Vagina (tissue), 2 donors: Measurements from ENCODE around the gene RNF34. TPM values are rescaled to one million over a fixed set of nuclear protein-coding genes. Genes with fewer than 3 reads are reported as not detected.

Experiments used
- DNase-seq, 2 donors: peaks; one replicate each; pipeline ENCODE4 v3.0.0-alpha.2; 2017; ENCODE audit errors: extremely low spot score in 2 of 2
- H3K27ac ChIP-seq: fragments of 200-600 bp; sonication (generic); one replicate; pipeline ENCODE4 v1.5.1; 2019
- H3K27me3 ChIP-seq: fragments of 200-600 bp; sonication (generic); one replicate; pipeline ENCODE4 v1.5.1; 2019
- H3K36me3 ChIP-seq, 2 donors: fragments of 200-600 bp; sonication (generic); one replicate each; pipeline ENCODE4 v1.5.1; 2017 to 2019
- H3K4me1 ChIP-seq: fragments of 200-600 bp; sonication (generic); one replicate; pipeline ENCODE4 v1.5.1; 2019
- H3K4me3 ChIP-seq, 2 donors: fragments of 200-600 bp; sonication (generic); 1 replicate in 1 of 2; 2 replicates in 1 of 2; pipeline ENCODE4 v1.5.1; 2016 to 2019
- H3K9me3 ChIP-seq: fragments of 200-600 bp; sonication (generic); one replicate; pipeline ENCODE4 v1.5.1; 2019
- POLR2A ChIP-seq, 2 donors: fragments of 450-650 bp; IDR thresholded peaks; one replicate each; pipeline ENCODE4 v1.6.1; 2017; ENCODE audit warnings: antibody characterized with exemption in 2 of 2, mild to moderate bottlenecking in 2 of 2, moderate library complexity in 2 of 2
- POLR2AphosphoS5 ChIP-seq, 2 donors: sonication (generic); formaldehyde crosslinking; IDR thresholded peaks; one replicate each; pipeline ENCODE4 v1.9.0; 2017; ENCODE audit warnings: antibody characterized with exemption in 2 of 2, mild to moderate bottlenecking in 2 of 2, low read depth in 1 of 2; ENCODE audit not compliant: insufficient read depth in 1 of 2
- intact Hi-C: fragments of 100-400 bp; cut with DNase I; formaldehyde crosslinking; loops from one replicate; pipeline ENCODE4 v1.15.1; 2023
- total RNA-seq: library from RNA; depleted of rRNA; stranded (reverse); fragments of >200 nt; gene quantifications from one replicate; pipeline ENCODE4 v1.2.3, GENCODE V29; 2016
- TF ChIP-seq, protein P1 (sequence below), 3 experiments: fragments of 450-650 bp in 2 of 3; fragments of 200-600 bp in 1 of 3; sonication (generic) in 1 of 3; IDR thresholded peaks; one replicate each; pipeline ENCODE4 v1.5.1; 2017 to 2019; ENCODE audit warnings: antibody characterized with exemption in 3 of 3, mild to moderate bottlenecking in 2 of 3, moderate library complexity in 2 of 3

Gene RNF34
- total RNA-seq, 1 donor from 2014 or later, result 30.2 TPM

DNA sequence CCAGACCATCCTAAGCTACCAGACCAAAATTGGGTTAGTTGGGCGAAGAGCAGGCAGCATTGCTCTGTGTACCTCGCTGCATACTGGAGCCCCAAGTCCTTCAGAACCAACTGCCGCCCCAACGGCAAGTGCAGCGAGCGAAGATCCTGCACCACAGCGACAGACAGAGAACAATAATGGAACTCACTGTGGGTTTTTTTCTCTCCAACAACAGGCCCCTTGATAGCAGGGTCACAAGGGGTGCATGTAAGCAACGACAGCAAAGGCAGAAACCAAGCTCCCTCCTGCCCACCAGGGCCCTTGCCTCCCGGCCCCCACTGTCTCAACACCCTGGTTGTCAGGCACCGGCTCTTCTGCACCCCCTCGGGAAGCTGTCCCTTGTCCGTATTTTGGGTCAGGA is 39.0 kb downstream of the RNF34 start:
- TF ChIP-seq, protein P1, sequence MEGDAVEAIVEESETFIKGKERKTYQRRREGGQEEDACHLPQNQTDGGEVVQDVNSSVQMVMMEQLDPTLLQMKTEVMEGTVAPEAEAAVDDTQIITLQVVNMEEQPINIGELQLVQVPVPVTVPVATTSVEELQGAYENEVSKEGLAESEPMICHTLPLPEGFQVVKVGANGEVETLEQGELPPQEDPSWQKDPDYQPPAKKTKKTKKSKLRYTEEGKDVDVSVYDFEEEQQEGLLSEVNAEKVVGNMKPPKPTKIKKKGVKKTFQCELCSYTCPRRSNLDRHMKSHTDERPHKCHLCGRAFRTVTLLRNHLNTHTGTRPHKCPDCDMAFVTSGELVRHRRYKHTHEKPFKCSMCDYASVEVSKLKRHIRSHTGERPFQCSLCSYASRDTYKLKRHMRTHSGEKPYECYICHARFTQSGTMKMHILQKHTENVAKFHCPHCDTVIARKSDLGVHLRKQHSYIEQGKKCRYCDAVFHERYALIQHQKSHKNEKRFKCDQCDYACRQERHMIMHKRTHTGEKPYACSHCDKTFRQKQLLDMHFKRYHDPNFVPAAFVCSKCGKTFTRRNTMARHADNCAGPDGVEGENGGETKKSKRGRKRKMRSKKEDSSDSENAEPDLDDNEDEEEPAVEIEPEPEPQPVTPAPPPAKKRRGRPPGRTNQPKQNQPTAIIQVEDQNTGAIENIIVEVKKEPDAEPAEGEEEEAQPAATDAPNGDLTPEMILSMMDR (IDR thresholded peaks at IDR 0.05), result no peak
- Histone ChIP-seq H3K27ac (no peak overlapping the region), H3K36me3 (peaks cover 0 to 56% of the 10 kb centered on the region in 2 donors)

DNA sequence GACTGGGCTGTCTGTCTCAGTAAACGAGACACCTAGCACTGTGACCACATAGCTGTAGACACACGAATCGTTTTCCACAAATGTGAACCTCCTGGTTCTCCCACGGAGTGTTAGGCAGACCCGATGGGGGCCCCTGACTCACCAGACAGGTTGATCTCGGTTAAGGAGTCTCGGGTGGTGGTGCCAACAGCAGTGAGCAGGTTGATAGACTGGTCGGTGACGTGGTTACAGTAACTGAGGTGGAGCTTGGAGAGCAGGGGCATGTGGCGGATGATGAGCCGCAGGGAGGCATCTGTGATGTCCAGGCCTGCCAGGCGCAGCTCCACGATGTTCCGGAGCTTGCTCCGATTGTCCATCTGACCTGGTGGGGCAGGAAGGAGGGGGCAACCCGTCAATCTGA is 39.8 kb downstream of the RNF34 start:
- Histone ChIP-seq H3K27me3 (no peaks in the 10 kb centered on the region), H3K9me3 (no peaks in the 10 kb centered on the region), H3K4me3 (no peak overlapping the region), H3K36me3 (peaks cover 0 to 50% of the 10 kb centered on the region in 2 donors), H3K27ac (no peak overlapping the region), H3K4me1 (peaks cover 13% of the 10 kb centered on the region)
- no peak for DNase-seq
- TF ChIP-seq POLR2A (IDR thresholded peaks at IDR 0.05) (no peak), POLR2AphosphoS5 (IDR thresholded peaks at IDR 0.05; ENCODE audit: insufficient read depth in 1 of 2, low read depth in 1 of 2) (no peak)
- TF ChIP-seq, protein P1 (IDR thresholded peaks at IDR 0.05), result no peak
- intact Hi-C loops, result loop anchor here (5.0 kb wide), 1 partner anchor 107 kb away; no protein-coding TSS in a partner anchor

More for the DNA sequence above, 39.0 kb downstream of the RNF34 start:
- intact Hi-C loops, result no loop called here
- H3K9me3 ChIP-seq, result no peaks in the 10 kb centered on the region
- no peak overlapping the region for H3K4me3 ChIP-seq
- H3K27me3 ChIP-seq, result no peaks in the 10 kb centered on the region
- H3K4me1 ChIP-seq, result peaks cover 11% of the 10 kb centered on the region
- DNase-seq, result no peak

DNA sequence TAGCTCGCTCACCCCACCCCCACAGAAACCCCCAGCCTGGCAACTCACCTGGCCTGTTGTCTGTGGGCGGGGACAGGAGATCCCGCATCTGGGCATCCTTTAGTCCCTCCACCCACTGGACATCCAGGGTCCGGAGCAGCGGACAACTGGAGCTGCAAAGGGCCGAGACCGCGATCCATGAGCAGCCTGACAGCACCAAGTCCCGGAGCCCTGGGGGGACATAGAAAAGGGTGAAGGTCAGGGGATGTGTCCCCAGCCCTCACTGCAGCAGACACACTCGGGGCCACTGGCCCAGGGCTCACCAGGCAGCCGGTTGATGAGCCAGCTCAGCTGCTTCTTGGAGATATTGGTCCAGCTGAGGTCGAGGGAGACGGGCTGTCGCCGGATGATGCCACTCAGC is 40.9 kb downstream of the RNF34 start:
- no peaks in the 10 kb centered on the region for H3K9me3 ChIP-seq
- peaks cover 13% of the 10 kb centered on the region for H3K4me1 ChIP-seq
- intact Hi-C loops, result loop anchor here (5.0 kb wide), 1 partner anchor 108 kb away; no protein-coding TSS in a partner anchor
- TF ChIP-seq, protein P1 (IDR thresholded peaks at IDR 0.05), result no peak
- no peak for TF ChIP-seq POLR2AphosphoS5 (IDR thresholded peaks at IDR 0.05; ENCODE audit: insufficient read depth in 1 of 2, low read depth in 1 of 2)
- no peak for TF ChIP-seq POLR2A (IDR thresholded peaks at IDR 0.05)
- no peak overlapping the region for H3K4me3 ChIP-seq
- H3K27me3 ChIP-seq, result no peaks in the 10 kb centered on the region
- no peak overlapping the region for H3K27ac ChIP-seq
- H3K36me3 ChIP-seq, result peaks cover 0 to 44% of the 10 kb centered on the region in 2 donors
- no peak for DNase-seq

DNA sequence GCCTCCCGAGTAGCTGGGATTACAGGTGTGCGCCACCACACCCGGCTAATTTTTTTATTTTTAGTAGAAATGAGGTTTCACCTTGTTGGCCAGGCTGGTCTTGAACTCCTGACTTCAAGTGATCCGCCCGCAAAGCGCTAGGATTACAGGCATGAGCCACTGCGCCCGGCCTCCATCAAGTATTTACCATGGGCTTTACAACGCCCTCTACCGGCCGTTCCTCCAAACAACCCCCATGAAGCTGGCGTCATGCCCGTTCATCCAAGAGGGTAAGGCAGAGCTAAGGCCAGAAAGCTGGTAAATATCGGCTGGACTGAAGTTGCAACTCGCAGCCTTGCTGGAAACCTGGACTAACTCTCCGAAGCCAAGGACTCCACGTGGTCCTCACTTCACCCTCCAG is 41.6 kb downstream of the RNF34 start:
- no peak overlapping the region for H3K4me3 ChIP-seq
- H3K36me3 ChIP-seq, result peaks cover 0 to 43% of the 10 kb centered on the region in 2 donors
- no peaks in the 10 kb centered on the region for H3K27me3 ChIP-seq
- H3K27ac ChIP-seq, result no peak overlapping the region
- DNase-seq, result no peak
- intact Hi-C loops, result loop anchor here (5.0 kb wide), 1 partner anchor 109 kb away; no protein-coding TSS in a partner anchor
- H3K9me3 ChIP-seq, result no peaks in the 10 kb centered on the region
- TF ChIP-seq POLR2AphosphoS5 (IDR thresholded peaks at IDR 0.05; ENCODE audit: insufficient read depth in 1 of 2, low read depth in 1 of 2), result no peak
- TF ChIP-seq, protein P1 (IDR thresholded peaks at IDR 0.05), result no peak
- TF ChIP-seq POLR2A (IDR thresholded peaks at IDR 0.05), result no peak
- peaks cover 13% of the 10 kb centered on the region for H3K4me1 ChIP-seq

DNA sequence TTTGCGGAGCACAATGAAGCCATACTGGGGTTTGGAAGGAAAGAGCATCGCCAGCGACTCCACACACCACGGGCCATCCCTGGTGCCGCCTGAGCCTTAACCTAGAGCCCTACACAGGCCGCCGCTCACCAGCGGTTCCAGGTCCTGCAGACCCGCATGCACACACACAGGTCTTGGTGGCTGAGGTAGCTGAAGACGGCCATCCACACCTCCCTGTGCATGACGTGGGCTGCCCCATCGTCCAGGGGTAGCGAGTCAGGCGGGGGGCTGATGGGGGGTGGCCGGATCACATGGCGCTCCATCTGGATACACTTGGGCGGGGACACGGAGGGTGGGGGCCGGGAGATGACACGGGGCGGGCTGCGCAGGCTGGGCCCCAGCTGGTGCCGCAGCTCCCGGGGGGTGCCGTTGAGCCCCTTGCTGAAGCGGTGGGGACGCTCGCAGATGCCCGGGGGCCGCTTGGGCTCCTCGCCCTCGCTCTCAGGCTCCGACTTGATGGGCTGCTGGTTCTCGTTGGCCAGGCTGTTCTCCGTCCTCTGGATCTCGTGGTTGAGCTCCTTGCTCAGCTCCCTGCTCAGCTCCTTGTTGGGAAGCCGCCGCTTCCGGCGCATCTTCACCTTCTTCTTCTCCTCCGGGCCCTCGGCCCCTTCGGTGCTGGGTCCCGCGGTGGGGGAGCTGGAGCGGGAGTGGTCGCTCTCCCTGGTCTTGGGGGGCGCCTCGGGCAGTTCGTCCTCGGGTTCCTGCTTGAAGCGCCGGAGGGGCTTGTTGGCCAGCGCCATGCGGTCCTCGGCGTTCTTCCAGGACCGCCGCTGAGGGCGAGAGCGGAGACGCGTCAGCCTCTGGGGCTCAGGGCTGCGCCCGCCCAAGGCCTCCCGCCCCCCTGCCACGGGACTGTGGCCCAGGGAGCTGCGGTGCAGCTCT is 42.4 kb downstream of the RNF34 start:
- Histone ChIP-seq H3K36me3 (peaks cover 0 to 43% of the 10 kb centered on the region in 2 donors), H3K4me1 (peaks cover 13% of the 10 kb centered on the region), H3K9me3 (no peaks in the 10 kb centered on the region), H3K27ac (no peak overlapping the region), H3K4me3 (no peak overlapping the region), H3K27me3 (no peaks in the 10 kb centered on the region)
- no peak for DNase-seq
- TF ChIP-seq POLR2AphosphoS5 (IDR thresholded peaks at IDR 0.05; ENCODE audit: insufficient read depth in 1 of 2, low read depth in 1 of 2) (no peak), POLR2A (IDR thresholded peaks at IDR 0.05) (no peak)
- TF ChIP-seq, protein P1 (IDR thresholded peaks at IDR 0.05), result no peak
- intact Hi-C loops, result loop anchor here (5.0 kb wide), 1 partner anchor 110 kb away; no protein-coding TSS in a partner anchor
